Panc1 (cell line): ENCODE measurements around the gene PLCB1. TPM values are rescaled to one million over a fixed set of nuclear protein-coding genes. Genes with fewer than 3 reads are reported as not detected.

Experiments
- ATAC-seq: fragments of 200-7000 bp; cut with Tn5 transposase; 2 replicates; pipeline ENCODE4 v1.9.1; 2020; ENCODE audit warnings: mild to moderate bottlenecking, moderate library complexity
- BruUV-seq: library from RNA; stranded (reverse); fragments of 400-500 nt; replicated peaks from 2 replicates; lab custom pipeline; 2021; lab: Mats Ljungman, UMichigan
- CTCF ChIA-PET: fragments of 300-600 bp; sonication (Branson Sonifier 250); formaldehyde crosslinking; loops from one replicate; lab custom pipeline; 2022; ENCODE audit warnings: antibody characterized with exemption; lab: Charles Lee
- POLR2A ChIA-PET: fragments of 300-600 bp; sonication (Branson Sonifier 250); formaldehyde crosslinking; loops from one replicate; lab custom pipeline; 2022; ENCODE audit warnings: antibody characterized with exemption; lab: Charles Lee
- DNase-seq: peaks from one replicate; pipeline ENCODE4 v3.0.0-alpha.2; 2010; ENCODE audit warnings: low read depth, low spot score
- H3K27ac ChIP-seq: 2 replicates; pipeline ENCODE4 v1.5.1; 2011; ENCODE audit warnings: mild to moderate bottlenecking, low read length, inconsistent platforms
- H3K27me3 ChIP-seq: fragments of 200-500 bp; sonication (Bioruptor generic); 2 replicates; pipeline ENCODE4 v1.6.0; 2014; ENCODE audit warnings: low read length, inconsistent platforms; ENCODE audit not compliant: control insufficient read depth, insufficient read depth
- H3K36me3 ChIP-seq: fragments of 200-500 bp; sonication (Bioruptor generic); 2 replicates; pipeline ENCODE4 v1.5.1; 2014; ENCODE audit warnings: inconsistent platforms, mild to moderate bottlenecking, low read length, moderate library complexity; ENCODE audit not compliant: control insufficient read depth, insufficient read depth
- H3K4me1 ChIP-seq: 2 replicates; pipeline ENCODE4 v1.5.1; 2011; ENCODE audit warnings: inconsistent platforms, mild to moderate bottlenecking, low read length, moderate library complexity; ENCODE audit not compliant: control insufficient read depth, insufficient read depth
- H3K4me3 ChIP-seq, 2 experiments: 2 replicates each; pipeline ENCODE4 v1.5.1; 2011 to 2012; ENCODE audit warnings: low read depth in 2 of 2, low read length in 2 of 2, mild to moderate bottlenecking in 2 of 2, inconsistent platforms in 1 of 2, moderate library complexity in 1 of 2
- H3K9me3 ChIP-seq: fragments of 200-500 bp; sonication (Bioruptor generic); 2 replicates; pipeline ENCODE4 v1.5.1; 2014; ENCODE audit warnings: low read depth, mild to moderate bottlenecking, inconsistent platforms, low read length, moderate library complexity; ENCODE audit not compliant: control insufficient read depth, insufficient read depth
- POLR2AphosphoS5 ChIP-seq: IDR thresholded peaks from 2 replicates; pipeline ENCODE4 v1.6.1; 2012; ENCODE audit warnings: mild to moderate bottlenecking, low read depth, low read length, moderate library complexity
- SIN3A ChIP-seq: IDR thresholded peaks from 2 replicates; pipeline ENCODE4 v1.6.1; 2012; ENCODE audit warnings: low read depth, mild to moderate bottlenecking, low read length, moderate library complexity, borderline replicate concordance; ENCODE audit not compliant: insufficient read depth
- TCF7L2 ChIP-seq: IDR thresholded peaks from 2 replicates; pipeline ENCODE4 v1.6.1; 2011; ENCODE audit warnings: mild to moderate bottlenecking, low read depth, low read length, inconsistent platforms
- in situ Hi-C: cut with HindIII; loops from 2 replicates; pipeline ENCODE4 v1.10.0; 2016; ENCODE audit warnings: low sequenced_read_pairs, low pct_unique_long_range_greater_than_20kb
- intact Hi-C: fragments of 100-400 bp; cut with micrococcal nuclease; formaldehyde crosslinking; loops from one replicate; pipeline ENCODE4 v1.10.0; 2022; ENCODE audit not compliant: unreplicated experiment
- total RNA-seq: library from RNA; stranded (reverse); gene quantifications from one replicate; pipeline ENCODE4 v1.2.1, GENCODE V29; 2021; ENCODE audit not compliant: unreplicated experiment
- TF ChIP-seq, protein P1 (sequence below), 2 experiments: IDR thresholded peaks; 2 replicates each; pipeline ENCODE4 v1.6.1; 2011 to 2012; ENCODE audit warnings: low read depth in 2 of 2, control low read depth in 1 of 2, low read length in 1 of 2, mild to moderate bottlenecking in 1 of 2, moderate library complexity in 1 of 2; ENCODE audit not compliant: insufficient read depth in 1 of 2
- TF ChIP-seq, protein P2 (sequence below): fragments of 450-650 bp; IDR thresholded peaks from 2 replicates; pipeline ENCODE4 v1.5.1; 2017; ENCODE audit warnings: mild to moderate bottlenecking

Gene PLCB1
- total RNA-seq, 1 experiment from 2014 or later: 0.59 TPM

DNA sequence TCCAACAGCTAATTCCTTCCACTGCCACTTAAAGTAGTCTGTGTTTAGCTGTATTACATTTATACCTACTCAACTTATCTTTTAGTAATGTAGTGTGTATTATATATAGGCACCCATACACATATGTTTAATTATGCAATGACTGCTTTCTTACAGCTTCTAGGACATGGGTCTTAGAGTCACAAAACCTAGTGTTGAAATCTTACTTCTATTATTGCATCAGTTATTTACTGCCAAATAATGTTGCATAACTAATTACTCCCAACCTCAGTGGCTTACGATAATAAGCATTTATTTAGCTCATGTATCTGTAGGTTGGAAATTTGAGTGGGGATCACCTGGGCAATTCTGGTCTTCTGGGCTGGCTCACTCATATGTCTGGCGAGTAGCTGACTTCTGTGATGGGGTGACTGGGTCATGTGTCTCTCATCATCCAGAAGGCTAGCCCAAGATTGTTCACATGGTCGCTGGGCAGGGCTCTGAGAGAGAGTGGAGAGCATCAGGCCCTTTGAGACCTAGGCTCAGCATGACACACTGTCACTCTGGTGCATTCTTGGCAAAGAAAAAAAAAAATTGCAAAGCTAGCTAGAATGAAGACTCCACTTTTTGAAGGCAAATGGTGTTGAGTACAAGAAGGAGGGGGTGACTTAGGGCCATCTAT, 187.0 kb downstream of the PLCB1 start:
- ATAC-seq: no peak
- Histone ChIP-seq H3K9me3 (no peaks in the 10 kb centered on the region), H3K27me3 (no peaks in the 10 kb centered on the region), H3K4me3 (no peak overlapping the region), H3K27ac (no peak overlapping the region), H3K4me1 (no peaks in the 10 kb centered on the region), H3K36me3 (no peaks in the 10 kb centered on the region)
- ChIA-PET CTCF (no interaction called here), POLR2A (no interaction called here)
- no peak for DNase-seq
- intact Hi-C loops: no loop called here
- no TSS peak for BruUV-seq
- TF ChIP-seq POLR2AphosphoS5 (no peak), SIN3A (no peak), TCF7L2 (no peak)
- TF ChIP-seq, protein P1, sequence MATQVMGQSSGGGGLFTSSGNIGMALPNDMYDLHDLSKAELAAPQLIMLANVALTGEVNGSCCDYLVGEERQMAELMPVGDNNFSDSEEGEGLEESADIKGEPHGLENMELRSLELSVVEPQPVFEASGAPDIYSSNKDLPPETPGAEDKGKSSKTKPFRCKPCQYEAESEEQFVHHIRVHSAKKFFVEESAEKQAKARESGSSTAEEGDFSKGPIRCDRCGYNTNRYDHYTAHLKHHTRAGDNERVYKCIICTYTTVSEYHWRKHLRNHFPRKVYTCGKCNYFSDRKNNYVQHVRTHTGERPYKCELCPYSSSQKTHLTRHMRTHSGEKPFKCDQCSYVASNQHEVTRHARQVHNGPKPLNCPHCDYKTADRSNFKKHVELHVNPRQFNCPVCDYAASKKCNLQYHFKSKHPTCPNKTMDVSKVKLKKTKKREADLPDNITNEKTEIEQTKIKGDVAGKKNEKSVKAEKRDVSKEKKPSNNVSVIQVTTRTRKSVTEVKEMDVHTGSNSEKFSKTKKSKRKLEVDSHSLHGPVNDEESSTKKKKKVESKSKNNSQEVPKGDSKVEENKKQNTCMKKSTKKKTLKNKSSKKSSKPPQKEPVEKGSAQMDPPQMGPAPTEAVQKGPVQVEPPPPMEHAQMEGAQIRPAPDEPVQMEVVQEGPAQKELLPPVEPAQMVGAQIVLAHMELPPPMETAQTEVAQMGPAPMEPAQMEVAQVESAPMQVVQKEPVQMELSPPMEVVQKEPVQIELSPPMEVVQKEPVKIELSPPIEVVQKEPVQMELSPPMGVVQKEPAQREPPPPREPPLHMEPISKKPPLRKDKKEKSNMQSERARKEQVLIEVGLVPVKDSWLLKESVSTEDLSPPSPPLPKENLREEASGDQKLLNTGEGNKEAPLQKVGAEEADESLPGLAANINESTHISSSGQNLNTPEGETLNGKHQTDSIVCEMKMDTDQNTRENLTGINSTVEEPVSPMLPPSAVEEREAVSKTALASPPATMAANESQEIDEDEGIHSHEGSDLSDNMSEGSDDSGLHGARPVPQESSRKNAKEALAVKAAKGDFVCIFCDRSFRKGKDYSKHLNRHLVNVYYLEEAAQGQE (IDR thresholded peaks at IDR 0.05; ENCODE audit: insufficient read depth in 1 of 2, low read depth in 2 of 2, low read length in 1 of 2): no peak
- TF ChIP-seq, protein P2, sequence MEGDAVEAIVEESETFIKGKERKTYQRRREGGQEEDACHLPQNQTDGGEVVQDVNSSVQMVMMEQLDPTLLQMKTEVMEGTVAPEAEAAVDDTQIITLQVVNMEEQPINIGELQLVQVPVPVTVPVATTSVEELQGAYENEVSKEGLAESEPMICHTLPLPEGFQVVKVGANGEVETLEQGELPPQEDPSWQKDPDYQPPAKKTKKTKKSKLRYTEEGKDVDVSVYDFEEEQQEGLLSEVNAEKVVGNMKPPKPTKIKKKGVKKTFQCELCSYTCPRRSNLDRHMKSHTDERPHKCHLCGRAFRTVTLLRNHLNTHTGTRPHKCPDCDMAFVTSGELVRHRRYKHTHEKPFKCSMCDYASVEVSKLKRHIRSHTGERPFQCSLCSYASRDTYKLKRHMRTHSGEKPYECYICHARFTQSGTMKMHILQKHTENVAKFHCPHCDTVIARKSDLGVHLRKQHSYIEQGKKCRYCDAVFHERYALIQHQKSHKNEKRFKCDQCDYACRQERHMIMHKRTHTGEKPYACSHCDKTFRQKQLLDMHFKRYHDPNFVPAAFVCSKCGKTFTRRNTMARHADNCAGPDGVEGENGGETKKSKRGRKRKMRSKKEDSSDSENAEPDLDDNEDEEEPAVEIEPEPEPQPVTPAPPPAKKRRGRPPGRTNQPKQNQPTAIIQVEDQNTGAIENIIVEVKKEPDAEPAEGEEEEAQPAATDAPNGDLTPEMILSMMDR: no peak
- in situ Hi-C loops: no loop called here

DNA sequence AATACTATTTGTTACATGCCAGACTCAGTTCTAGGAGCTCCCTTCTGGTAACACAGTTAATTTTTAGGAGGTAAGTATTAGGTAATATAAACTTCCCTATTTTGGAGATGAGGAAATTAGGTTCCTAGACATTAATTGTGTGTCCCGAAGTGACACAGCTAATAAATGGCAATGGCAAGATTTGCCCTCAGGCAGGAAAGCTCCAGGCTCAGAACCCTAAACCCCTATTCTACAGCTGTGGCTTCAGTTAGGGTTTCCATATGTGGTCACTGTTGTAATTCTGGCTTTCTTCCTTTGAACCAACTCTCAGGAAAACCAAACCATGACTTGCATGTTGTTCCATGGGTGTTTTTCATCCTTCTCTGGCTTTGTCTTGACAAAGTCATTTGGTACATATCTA, 188.2 kb downstream of the PLCB1 start:
- H3K27me3 ChIP-seq: no peaks in the 10 kb centered on the region
- BruUV-seq: no TSS peak
- no peaks in the 10 kb centered on the region for H3K4me1 ChIP-seq
- ChIA-PET CTCF (no interaction called here), POLR2A (no interaction called here)
- no peaks in the 10 kb centered on the region for H3K9me3 ChIP-seq
- DNase-seq (no peak), ATAC-seq (no peak)
- no peaks in the 10 kb centered on the region for H3K36me3 ChIP-seq
- intact Hi-C loops: no loop called here
- H3K27ac ChIP-seq: no peak overlapping the region
- in situ Hi-C loops: no loop called here
- TF ChIP-seq POLR2AphosphoS5 (no peak), SIN3A (no peak), TCF7L2 (no peak)
- TF ChIP-seq, protein P2: no peak
- TF ChIP-seq, protein P1 (IDR thresholded peaks at IDR 0.05; ENCODE audit: insufficient read depth in 1 of 2, low read depth in 2 of 2, low read length in 1 of 2): no peak
- H3K4me3 ChIP-seq: no peak overlapping the region
